HG03575 (cell line): ENCODE data around the gene IL15.
"Not testable (repeated sequence)": the region's sequence is repeated elsewhere in the genome, so short reads cannot be mapped to it uniquely, and the experiment has no call there.

Source experiments
- ATAC-seq: cut with Tn5 transposase; IDR thresholded peaks from one replicate; pipeline ENCODE4 v1.9.1; 2021; ENCODE audit not compliant: unreplicated experiment, insufficient number of reproducible peaks, low FRiP score; ENCODE audit errors: extremely low read depth

The IL15 gene

DNA sequence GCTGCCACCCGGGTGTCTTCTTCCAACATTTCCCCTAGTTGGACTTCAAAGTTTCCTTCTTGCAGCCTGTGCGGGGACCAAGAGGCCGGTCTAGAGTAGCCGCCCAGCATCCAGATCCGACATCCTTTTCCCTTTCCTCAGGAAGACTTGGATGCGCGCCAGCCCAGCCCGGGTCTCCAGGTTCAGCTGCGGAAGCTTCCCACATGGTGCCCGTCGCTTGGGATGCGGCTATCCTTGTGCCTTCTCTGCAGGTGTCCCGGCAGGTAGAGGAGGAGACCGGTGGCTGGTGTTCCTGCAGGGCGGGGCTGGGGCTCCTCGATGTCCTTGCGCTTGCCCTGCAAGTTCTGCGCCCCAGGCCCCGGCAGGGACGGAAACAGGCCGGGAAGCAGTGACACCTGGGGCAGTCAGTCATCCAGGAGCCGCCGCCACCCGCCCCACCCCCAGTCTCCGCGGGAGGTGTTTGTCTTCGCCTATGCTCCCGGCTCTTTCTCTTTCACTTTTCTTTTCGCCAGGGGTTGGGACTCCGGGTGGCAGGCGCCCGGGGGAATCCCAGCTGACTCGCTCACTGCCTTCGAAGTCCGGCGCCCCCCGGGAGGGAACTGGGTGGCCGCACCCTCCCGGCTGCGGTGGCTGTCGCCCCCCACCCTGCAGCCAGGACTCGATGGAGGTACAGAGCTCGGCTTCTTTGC, at the start of gene IL15:
TSS of gene IL15 (plus strand) at position 502 of the 689 bp plus-strand sequence. CDS start 82,882 bp downstream, outside the sequence.
- peak; percentile 23 for ATAC-seq

GRCh38 chr4:141587897-141588296, 48.5 kb upstream of the IL15 start:
- no peak for ATAC-seq

GRCh38 chr4:141595531-141595930, 40.9 kb upstream of the IL15 start:
- no peak for ATAC-seq

DNA sequence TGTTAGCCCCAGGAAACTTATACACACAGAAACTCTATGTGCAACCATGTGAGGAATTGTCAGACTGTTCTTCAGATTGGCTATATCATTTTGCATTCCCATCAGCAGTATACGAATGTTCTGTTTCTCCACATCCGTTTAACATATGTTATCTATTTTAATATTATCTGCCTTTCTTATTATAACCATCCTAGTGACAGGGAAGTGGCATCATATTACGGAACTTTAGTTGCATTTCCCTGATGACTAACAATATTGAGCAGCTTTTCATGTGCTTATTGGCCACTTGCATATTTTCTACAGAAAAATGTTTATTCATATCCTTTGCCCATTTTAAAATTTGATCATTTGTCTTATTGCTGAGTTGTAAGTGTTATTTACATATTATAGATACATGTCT, 36.5 kb upstream of the IL15 start:
- no peak for ATAC-seq

DNA sequence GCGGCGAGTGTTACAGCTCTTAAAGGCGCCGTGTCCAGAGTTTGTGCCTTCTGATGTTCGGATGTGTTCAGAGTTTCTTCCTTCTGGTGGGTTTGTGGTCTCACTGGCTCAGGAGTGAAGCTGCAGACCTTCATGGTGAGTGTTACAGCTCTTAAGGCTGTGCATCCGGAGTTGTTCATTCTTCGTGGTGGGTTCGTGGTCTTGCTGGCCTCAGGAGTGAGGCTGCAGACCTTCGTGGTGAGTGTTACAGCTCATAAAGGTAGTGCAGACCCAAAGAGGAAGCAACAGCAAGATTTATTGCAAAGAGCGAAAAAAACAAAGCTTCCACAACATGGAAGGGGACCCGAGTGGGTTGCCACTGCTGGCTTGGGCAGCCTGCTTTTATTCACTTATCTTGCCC, 31.7 kb upstream of the IL15 start:
- not testable (repeated sequence) for ATAC-seq

- ATAC-seq, result no peak
These were observed 30.9 kb upstream of the IL15 start for GRCh38 chr4:141605425-141605856.

GRCh38 chr4:141609243-141609642, 27.1 kb upstream of the IL15 start:
- ATAC-seq, result no peak

- no peak for ATAC-seq
These were observed 26.0 kb upstream of the IL15 start for GRCh38 chr4:141610365-141610764.

DNA sequence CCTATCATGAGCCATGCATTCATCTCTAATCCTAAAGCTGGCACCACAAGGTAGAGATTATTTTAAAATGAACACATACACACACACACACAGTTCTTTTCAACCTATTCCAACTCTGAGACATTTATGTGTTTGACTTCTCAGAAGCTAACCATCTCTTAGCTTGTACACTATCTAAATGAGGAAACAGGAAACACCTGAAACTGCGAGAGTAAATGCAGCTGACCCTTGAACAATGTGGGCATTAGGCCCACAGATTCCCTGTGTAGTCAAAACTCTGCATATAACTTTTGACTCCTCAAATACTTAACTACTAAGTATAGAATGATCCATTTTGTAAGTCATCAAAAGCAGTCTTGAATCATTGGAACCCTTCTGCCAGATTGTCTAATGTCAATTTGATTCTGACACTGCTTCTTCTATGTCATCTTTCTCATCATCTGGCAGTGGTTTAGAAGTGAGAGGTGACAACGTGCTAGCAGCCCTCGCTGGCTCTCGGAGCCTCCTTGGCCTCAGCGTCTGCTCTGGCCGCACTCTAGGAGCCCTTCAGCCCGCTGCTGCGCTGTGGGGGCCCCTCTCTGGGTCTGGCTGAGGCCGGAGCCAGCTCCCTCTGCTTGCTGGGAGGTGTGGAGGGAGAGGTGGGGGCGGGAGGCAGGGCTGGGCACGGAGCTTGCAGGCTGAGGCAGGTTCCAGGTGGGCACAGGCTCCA, 21.4 kb upstream of the IL15 start:
- no peak for ATAC-seq

GRCh38 chr4:141615587-141615918, 20.8 kb upstream of the IL15 start:
- not testable (repeated sequence) for ATAC-seq

GRCh38 chr4:141620715-141621114, 15.7 kb upstream of the IL15 start:
- no peak for ATAC-seq

DNA sequence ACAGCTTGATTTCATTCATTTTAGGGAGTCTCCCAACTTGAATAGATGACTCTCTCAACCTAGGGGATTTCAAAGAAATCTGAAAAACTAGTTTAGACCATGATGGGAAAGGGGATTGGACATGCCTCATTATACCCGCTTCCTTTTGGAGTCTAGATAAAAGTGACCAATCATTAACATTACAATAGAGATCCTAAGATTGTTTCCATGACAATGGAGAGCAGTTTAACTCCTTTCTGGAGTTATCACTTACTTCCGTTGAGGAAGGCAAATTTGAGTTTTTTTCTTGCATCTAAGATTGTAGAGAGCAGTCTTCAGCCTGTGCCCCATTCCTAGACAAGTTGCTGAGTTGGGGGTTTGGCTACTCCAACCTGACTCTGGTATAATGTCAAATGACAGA, 11.4 kb upstream of the IL15 start:
- no peak for ATAC-seq

GRCh38 chr4:141630854-141631253, 5.5 kb upstream of the IL15 start:
- ATAC-seq, result no peak

DNA sequence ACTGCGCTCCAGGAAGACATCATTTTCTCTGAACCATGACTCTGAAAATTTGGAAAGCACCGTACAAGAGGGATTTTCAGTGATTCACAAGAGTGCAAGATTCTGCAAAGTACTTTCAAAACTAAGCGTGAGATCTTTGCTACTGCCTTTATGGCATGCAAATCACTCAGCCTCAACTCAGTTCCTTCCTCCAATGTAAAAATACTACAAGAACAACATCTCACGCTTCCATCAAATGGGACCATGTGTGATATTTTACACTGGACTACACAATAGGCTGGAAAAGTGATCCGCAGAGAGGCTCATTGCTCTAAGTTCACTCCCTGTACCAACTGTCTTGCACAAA, 674 bp upstream of the IL15 start:
- ATAC-seq, result peak; percentile 33

DNA sequence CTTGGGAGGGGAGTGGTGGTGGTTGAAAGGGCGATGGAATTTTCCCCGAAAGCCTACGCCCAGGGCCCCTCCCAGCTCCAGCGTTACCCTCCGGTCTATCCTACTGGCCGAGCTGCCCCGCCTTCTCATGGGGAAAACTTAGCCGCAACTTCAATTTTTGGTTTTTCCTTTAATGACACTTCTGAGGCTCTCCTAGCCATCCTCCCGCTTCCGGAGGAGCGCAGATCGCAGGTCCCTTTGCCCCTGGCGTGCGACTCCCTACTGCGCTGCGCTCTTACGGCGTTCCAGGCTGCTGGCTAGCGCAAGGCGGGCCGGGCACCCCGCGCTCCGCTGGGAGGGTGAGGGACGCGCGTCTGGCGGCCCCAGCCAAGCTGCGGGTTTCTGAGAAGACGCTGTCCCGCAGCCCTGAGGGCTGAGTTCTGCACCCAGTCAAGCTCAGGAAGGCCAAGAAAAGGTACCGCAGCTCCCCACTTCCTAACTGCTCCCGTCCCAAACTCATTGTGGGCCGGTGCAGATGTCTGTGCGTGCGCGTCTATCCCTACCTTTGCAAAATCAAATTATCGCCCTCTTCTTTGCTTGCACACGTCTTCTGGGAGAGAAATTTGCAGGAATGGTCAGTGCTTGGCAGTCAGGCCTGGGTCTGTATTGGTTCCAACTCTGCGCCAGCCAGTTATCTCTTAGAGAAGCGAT, 533 bp downstream of the IL15 start:
- ATAC-seq, result peak; percentile 17

GRCh38 chr4:141637565-141637964, 1.2 kb downstream of the IL15 start:
- no peak for ATAC-seq

GRCh38 chr4:141638230-141638629, 1.8 kb downstream of the IL15 start:
- ATAC-seq, result no peak

DNA sequence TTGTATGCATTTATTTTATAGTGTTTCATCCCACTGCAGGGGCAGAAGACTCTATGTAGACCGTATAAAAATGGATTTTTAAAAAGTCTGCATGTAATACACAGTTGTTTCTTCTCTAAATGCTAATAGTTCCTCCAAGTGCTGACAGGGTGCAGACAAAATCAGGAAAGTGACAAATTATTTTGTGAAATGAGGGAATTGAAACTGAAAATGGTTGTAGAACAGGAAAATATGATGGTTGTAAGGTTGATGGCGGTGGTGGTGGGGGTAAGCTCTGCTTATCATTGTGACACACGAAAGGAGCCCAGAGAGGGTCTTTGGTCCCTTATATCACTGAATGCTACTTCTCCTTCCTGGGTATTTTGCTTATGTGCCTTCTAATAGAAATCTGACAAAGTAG, 4.3 kb downstream of the IL15 start:
- ATAC-seq, result no peak

DNA sequence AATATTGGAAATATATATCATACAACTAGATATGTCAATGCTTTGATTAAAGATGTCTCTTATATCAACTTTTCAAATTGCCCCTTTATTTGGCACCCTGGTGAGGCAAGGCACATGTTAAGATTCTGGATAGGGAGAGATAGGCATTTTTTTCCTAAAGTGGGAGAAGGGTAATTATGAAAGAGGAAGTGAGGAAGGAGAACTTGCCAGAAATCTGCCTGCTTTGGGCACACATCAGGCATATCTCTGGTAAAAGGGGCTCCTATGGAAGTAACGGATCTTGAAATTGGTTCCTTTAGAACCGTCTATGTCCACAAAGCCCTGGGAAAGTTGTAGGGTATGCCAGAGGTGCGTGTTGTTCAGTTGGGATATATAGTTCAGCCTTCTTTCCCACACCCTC, 5.7 kb downstream of the IL15 start:
- ATAC-seq, result no peak

GRCh38 chr4:141642711-141643110, 6.3 kb downstream of the IL15 start:
- no peak for ATAC-seq
